Neural cell (in vitro differentiated cells): ENCODE results near the gene ZDHHC16. TPM values are rescaled to one million over a fixed set of nuclear protein-coding genes. Genes with fewer than 3 reads are reported as not detected.
A peak's percentile ranks its signal among the peaks of the same experiment; 100 is the strongest.

Experiments
- H2AFZ ChIP-seq: fragments of 200-600, 300-800 bp; sonication (generic), shearing (Covaris generic); 2 replicates; pipeline ENCODE4 v1.6.0; 2014; ENCODE audit warnings: low read depth, mild to moderate bottlenecking, antibody characterized with exemption, low read length, moderate library complexity
- H3F3A ChIP-seq: fragments of 200-600 bp; shearing (Covaris generic); 2 replicates; pipeline ENCODE4 v1.6.1; 2016; ENCODE audit warnings: mild to moderate bottlenecking, moderate library complexity, mixed read lengths, antibody characterized with exemption, low read length; ENCODE audit not compliant: insufficient read depth, poor library complexity, severe bottlenecking
- H3K27ac ChIP-seq: fragments of 200-600, 300-800 bp; sonication (generic), shearing (Covaris generic); 2 replicates; pipeline ENCODE4 v1.5.1; 2014; ENCODE audit warnings: mild to moderate bottlenecking, low read length, moderate library complexity
- H3K27me3 ChIP-seq: fragments of 300-800, 200-600 bp; sonication (generic), shearing (Covaris generic); 2 replicates; pipeline ENCODE4 v1.6.0; 2014; ENCODE audit warnings: mild to moderate bottlenecking, low read depth, low read length, moderate library complexity; ENCODE audit not compliant: insufficient read depth
- H3K36me3 ChIP-seq: fragments of 300-800, 200-600 bp; sonication (generic), shearing (Covaris generic); 2 replicates; pipeline ENCODE4 v1.5.1; 2014; ENCODE audit warnings: mild to moderate bottlenecking, antibody characterized with exemption, low read length, moderate library complexity; ENCODE audit not compliant: insufficient read depth
- H3K4me2 ChIP-seq: fragments of 300-800, 200-600 bp; sonication (generic), shearing (Covaris generic); 2 replicates; pipeline ENCODE4 v1.6.0; 2014; ENCODE audit warnings: mild to moderate bottlenecking, low read length
- H3K4me3 ChIP-seq: fragments of 300-800, 200-600 bp; sonication (generic), shearing (Covaris generic); 2 replicates; pipeline ENCODE4 v1.5.1; 2014; ENCODE audit warnings: mild to moderate bottlenecking, low read length, moderate library complexity
- H3K79me2 ChIP-seq: fragments of 200-600 bp; shearing (Covaris generic); replicated peaks from 2 replicates; pipeline ENCODE4 v1.6.0; 2014; ENCODE audit warnings: mild to moderate bottlenecking, low read length, moderate library complexity; ENCODE audit not compliant: insufficient read depth
- H3K9ac ChIP-seq: fragments of 300-800, 200-600 bp; sonication (generic), shearing (Covaris generic); 2 replicates; pipeline ENCODE4 v1.6.1; 2016; ENCODE audit warnings: mild to moderate bottlenecking, low read length, mixed read lengths
- H3K9me2 ChIP-seq: fragments of 200-600 bp; shearing (Covaris generic); 2 replicates; pipeline ENCODE4 v1.6.1; 2016; ENCODE audit warnings: mild to moderate bottlenecking, low read length, mixed read lengths; ENCODE audit not compliant: insufficient read depth
- H3K9me3 ChIP-seq: fragments of 200-600, 300-800 bp; sonication (generic), shearing (Covaris generic); 2 replicates; pipeline ENCODE4 v1.6.1; 2016; ENCODE audit warnings: mild to moderate bottlenecking, mixed run types, low read length, moderate library complexity, mixed read lengths
- H4K20me1 ChIP-seq: fragments of 200-600 bp; shearing (Covaris generic); 2 replicates; pipeline ENCODE4 v1.6.1; 2016; ENCODE audit warnings: mild to moderate bottlenecking, mixed run types; ENCODE audit not compliant: insufficient read depth
- CTCF ChIP-seq: fragments of 450-650 bp; IDR thresholded peaks from 2 replicates; pipeline ENCODE4 v1.5.1; 2014; ENCODE audit warnings: antibody characterized with exemption, mild to moderate bottlenecking, moderate library complexity; ENCODE audit not compliant: poor library complexity, severe bottlenecking
- EP300 ChIP-seq: fragments of 450-650 bp; conservative IDR thresholded peaks from 2 replicates; pipeline ENCODE4 v1.6.1; 2014; ENCODE audit warnings: antibody characterized with exemption, mild to moderate bottlenecking, moderate library complexity; ENCODE audit not compliant: poor library complexity, severe bottlenecking
- EZH2 ChIP-seq: fragments of 200-600, 300-800 bp; shearing (Covaris generic), sonication (generic); IDR thresholded peaks from 2 replicates; pipeline ENCODE4 v1.6.1; 2014; ENCODE audit warnings: antibody characterized with exemption, low read length, borderline replicate concordance, mild to moderate bottlenecking; ENCODE audit not compliant: insufficient read depth, poor library complexity, severe bottlenecking
- MXI1 ChIP-seq: fragments of 450-650 bp; conservative IDR thresholded peaks from 2 replicates; pipeline ENCODE4 v1.6.1; 2014; ENCODE audit warnings: antibody characterized with exemption, mild to moderate bottlenecking; ENCODE audit not compliant: poor library complexity, severe bottlenecking
- POLR2AphosphoS5 ChIP-seq: IDR thresholded peaks from 2 replicates; pipeline ENCODE4 v1.6.1; 2012
- RAD21 ChIP-seq: fragments of 450-650 bp; conservative IDR thresholded peaks from 2 replicates; pipeline ENCODE4 v1.6.1; 2014; ENCODE audit warnings: antibody characterized with exemption, mild to moderate bottlenecking, moderate library complexity
- REST ChIP-seq: IDR thresholded peaks from 2 replicates; pipeline ENCODE4 v1.6.1; 2012; ENCODE audit warnings: borderline replicate concordance
- SMC3 ChIP-seq: fragments of 450-650 bp; conservative IDR thresholded peaks from 2 replicates; pipeline ENCODE4 v1.6.1; 2014; ENCODE audit warnings: antibody characterized with exemption, mild to moderate bottlenecking, moderate library complexity; ENCODE audit not compliant: poor library complexity
- TAF1 ChIP-seq: IDR thresholded peaks from 2 replicates; pipeline ENCODE4 v1.6.1; 2012; ENCODE audit warnings: low read depth
- polyA minus RNA-seq: library from RNA; depleted of rRNA, polyadenylated mRNA; stranded (reverse); fragments of >200 nt; gene quantifications from 2 replicates; pipeline ENCODE4 v1.2.3, GENCODE V29; 2014
- polyA plus RNA-seq: library from polyadenylated mRNA; depleted of rRNA; stranded (reverse); fragments of >200 nt; gene quantifications from 2 replicates; pipeline ENCODE4 v1.2.3, GENCODE V29; 2014

Gene ZDHHC16
- 31.0 and 34.3 TPM in 2 replicates for polyA plus RNA-seq
- 32.3 and 35.5 TPM in 2 replicates for polyA minus RNA-seq

GRCh38 chr10:97445722-97446639 is at the start of gene ZDHHC16, which contains the start of gene EXOSC1:
ZDHHC16 (plus strand) TSS chr10:97446175; CDS start chr10:97451676, 5,501 bp downstream.
EXOSC1 (minus strand) TSS chr10:97446006; CDS start chr10:97445985, 21 bp downstream.
- TF ChIP-seq POLR2AphosphoS5 (peak; percentile 93), CTCF (peak; percentile 50), TAF1 (peak; percentile 75), MXI1 (peak; percentile 96), EZH2 (no peak), EP300 (peak; percentile 26), REST (peak; percentile 72), SMC3 (peak; percentile 52), RAD21 (peak; percentile 40)
- Histone ChIP-seq H3K4me3 (peak within 1 kb of the TSS; percentile 87), H2AFZ (peak within 1 kb of the TSS; percentile 67), H3K79me2 (peaks cover 37% of the 10 kb centered on the region), H3K9me3 (no peaks in the 10 kb centered on the region), H3F3A (no peaks in the 10 kb centered on the region), H3K9ac (peak within 1 kb of the TSS; percentile 83), H3K4me2 (peak within 1 kb of the TSS; percentile 60), H3K9me2 (no peaks in the 10 kb centered on the region), H3K36me3 (no peaks in the 10 kb centered on the region), H3K27ac (peak within 1 kb of the TSS; percentile 74), H4K20me1 (no peaks in the 10 kb centered on the region), H3K27me3 (no peaks in the 10 kb centered on the region)

- Histone ChIP-seq H3K9ac (peak overlapping the region; percentile 61), H3K36me3 (no peaks in the 10 kb centered on the region), H3K27me3 (no peaks in the 10 kb centered on the region), H3K4me2 (peak overlapping the region; percentile 83), H3K9me2 (no peaks in the 10 kb centered on the region), H3K4me3 (peak overlapping the region; percentile 87), H3F3A (no peaks in the 10 kb centered on the region), H3K79me2 (no peaks in the 10 kb centered on the region), H4K20me1 (no peaks in the 10 kb centered on the region), H3K27ac (no peak overlapping the region), H2AFZ (no peak overlapping the region), H3K9me3 (no peaks in the 10 kb centered on the region)
- TF ChIP-seq EZH2 = no peak
- no peak for TF ChIP-seq REST
- no peak for TF ChIP-seq SMC3
- no peak for TF ChIP-seq POLR2AphosphoS5
- TF ChIP-seq RAD21 = no peak
- no peak for TF ChIP-seq TAF1
- TF ChIP-seq EP300 = no peak
- no peak for TF ChIP-seq MXI1
- no peak for TF ChIP-seq CTCF
These were observed 46.0 kb upstream of the ZDHHC16 start for GRCh38 chr10:97399843-97400545.
